HUES48 (cell line): Measurements from ENCODE around the gene TDRD9.

ENCODE experiments used
- H3K27ac ChIP-seq: one replicate; pipeline ENCODE4 v1.7.0; 2013; ENCODE audit warnings: low read depth, low read length, inconsistent platforms
- H3K27me3 ChIP-seq: 2 replicates; pipeline ENCODE4 v1.6.1; 2013; ENCODE audit warnings: mild to moderate bottlenecking, low read length; ENCODE audit not compliant: control insufficient read depth, insufficient read depth
- H3K36me3 ChIP-seq: 2 replicates; pipeline ENCODE4 v1.6.1; 2013; ENCODE audit warnings: low read length; ENCODE audit not compliant: control insufficient read depth, insufficient read depth
- H3K4me1 ChIP-seq: 2 replicates; pipeline ENCODE4 v1.6.1; 2013; ENCODE audit warnings: mild to moderate bottlenecking, low read length; ENCODE audit not compliant: control insufficient read depth, insufficient read depth
- H3K4me3 ChIP-seq: 2 replicates; pipeline ENCODE4 v1.5.1; 2013; ENCODE audit warnings: mild to moderate bottlenecking, low read depth, low read length
- H3K9ac ChIP-seq: 2 replicates; pipeline ENCODE4 v1.6.1; 2013; ENCODE audit warnings: mild to moderate bottlenecking, low read depth, low read length, moderate library complexity
- H3K9me3 ChIP-seq: 2 replicates; pipeline ENCODE4 v1.6.1; 2013; ENCODE audit warnings: low read length; ENCODE audit not compliant: control insufficient read depth, insufficient read depth

TDRD9 gene

GRCh38 chr14:103994535-103995184 is 66.4 kb downstream of the TDRD9 start:
- Histone ChIP-seq H3K4me3 (no peak overlapping the region), H3K27ac (no peak overlapping the region), H3K36me3 (no peaks in the 10 kb centered on the region), H3K4me1 (no peaks in the 10 kb centered on the region), H3K9ac (no peak overlapping the region), H3K27me3 (no peaks in the 10 kb centered on the region), H3K9me3 (peaks cover 2% of the 10 kb centered on the region; the same call in 1 of the 2 replicates)

GRCh38 chr14:103995876-103996275 is 67.6 kb downstream of the TDRD9 start:
- Histone ChIP-seq H3K9me3 (no peaks in the 10 kb centered on the region), H3K4me3 (no peak overlapping the region), H3K9ac (no peak overlapping the region)

GRCh38 chr14:103997391-103997790 is 69.1 kb downstream of the TDRD9 start:
- Histone ChIP-seq H3K9ac (no peak overlapping the region), H3K4me3 (no peak overlapping the region), H3K27ac (no peak overlapping the region), H3K4me1 (no peaks in the 10 kb centered on the region), H3K27me3 (no peaks in the 10 kb centered on the region), H3K36me3 (no peaks in the 10 kb centered on the region), H3K9me3 (no peaks in the 10 kb centered on the region)

More at GRCh38 chr14:103995876-103996275, 67.6 kb downstream of the TDRD9 start:
- no peaks in the 10 kb centered on the region for H3K4me1 ChIP-seq
- no peaks in the 10 kb centered on the region for H3K27me3 ChIP-seq
- H3K27ac ChIP-seq = no peak overlapping the region
- H3K36me3 ChIP-seq = no peaks in the 10 kb centered on the region

- no peaks in the 10 kb centered on the region for H3K9me3 ChIP-seq
- no peak overlapping the region for H3K27ac ChIP-seq
- H3K36me3 ChIP-seq = no peaks in the 10 kb centered on the region
Measured at GRCh38 chr14:103998027-103998426, 69.8 kb downstream of the TDRD9 start.

GRCh38 chr14:103999795-104000440 is 71.7 kb downstream of the TDRD9 start:
- H3K4me3 ChIP-seq = no peak overlapping the region
- no peaks in the 10 kb centered on the region for H3K9me3 ChIP-seq
- no peaks in the 10 kb centered on the region for H3K4me1 ChIP-seq
- no peak overlapping the region for H3K27ac ChIP-seq
- H3K9ac ChIP-seq = no peak overlapping the region
- no peaks in the 10 kb centered on the region for H3K27me3 ChIP-seq
- H3K36me3 ChIP-seq = no peaks in the 10 kb centered on the region

More at GRCh38 chr14:103998027-103998426, 69.8 kb downstream of the TDRD9 start:
- no peaks in the 10 kb centered on the region for H3K27me3 ChIP-seq
- H3K9ac ChIP-seq = no peak overlapping the region
- no peak overlapping the region for H3K4me3 ChIP-seq
- H3K4me1 ChIP-seq = no peaks in the 10 kb centered on the region

GRCh38 chr14:104001003-104001402 is 72.7 kb downstream of the TDRD9 start:
- Histone ChIP-seq H3K4me1 (no peaks in the 10 kb centered on the region), H3K4me3 (no peak overlapping the region)

GRCh38 chr14:104003616-104004015 is 75.4 kb downstream of the TDRD9 start:
- no peak overlapping the region for H3K4me3 ChIP-seq
- no peak overlapping the region for H3K9ac ChIP-seq

More at GRCh38 chr14:104001003-104001402, 72.7 kb downstream of the TDRD9 start:
- Histone ChIP-seq H3K36me3 (no peaks in the 10 kb centered on the region), H3K9ac (no peak overlapping the region), H3K27ac (no peak overlapping the region), H3K9me3 (no peaks in the 10 kb centered on the region), H3K27me3 (no peaks in the 10 kb centered on the region)

GRCh38 chr14:104004849-104005248 is 76.6 kb downstream of the TDRD9 start:
- no peak overlapping the region for H3K27ac ChIP-seq
- no peaks in the 10 kb centered on the region for H3K36me3 ChIP-seq
- H3K27me3 ChIP-seq = no peaks in the 10 kb centered on the region
- no peak overlapping the region for H3K9ac ChIP-seq
- H3K4me1 ChIP-seq = no peaks in the 10 kb centered on the region
- H3K9me3 ChIP-seq = no peaks in the 10 kb centered on the region
- H3K4me3 ChIP-seq = no peak overlapping the region

More at GRCh38 chr14:104003616-104004015, 75.4 kb downstream of the TDRD9 start:
- Histone ChIP-seq H3K27ac (no peak overlapping the region), H3K9me3 (no peaks in the 10 kb centered on the region), H3K36me3 (no peaks in the 10 kb centered on the region), H3K27me3 (no peaks in the 10 kb centered on the region), H3K4me1 (no peaks in the 10 kb centered on the region)

GRCh38 chr14:104005489-104005888 is 77.2 kb downstream of the TDRD9 start:
- Histone ChIP-seq H3K27me3 (no peaks in the 10 kb centered on the region), H3K4me3 (no peak overlapping the region), H3K9ac (no peak overlapping the region), H3K36me3 (no peaks in the 10 kb centered on the region), H3K9me3 (no peaks in the 10 kb centered on the region), H3K27ac (no peak overlapping the region), H3K4me1 (no peaks in the 10 kb centered on the region)

- Histone ChIP-seq H3K36me3 (no peaks in the 10 kb centered on the region), H3K27ac (no peak overlapping the region), H3K9ac (no peak overlapping the region), H3K4me1 (no peaks in the 10 kb centered on the region), H3K9me3 (no peaks in the 10 kb centered on the region), H3K4me3 (no peak overlapping the region), H3K27me3 (no peaks in the 10 kb centered on the region)
Measured at GRCh38 chr14:104007121-104007520, 78.9 kb downstream of the TDRD9 start.

GRCh38 chr14:104009297-104009696 is 81.0 kb downstream of the TDRD9 start:
- no peak overlapping the region for H3K9ac ChIP-seq

More at GRCh38 chr14:104009297-104009696, 81.0 kb downstream of the TDRD9 start:
- no peaks in the 10 kb centered on the region for H3K36me3 ChIP-seq
- H3K27me3 ChIP-seq = no peaks in the 10 kb centered on the region
- H3K9me3 ChIP-seq = no peaks in the 10 kb centered on the region
- H3K4me3 ChIP-seq = no peak overlapping the region
- no peaks in the 10 kb centered on the region for H3K4me1 ChIP-seq
- H3K27ac ChIP-seq = no peak overlapping the region
